GM18508 (cell line): Measurements from ENCODE around the gene OR8I2.
"Not testable (repeated sequence)": the region's sequence is repeated elsewhere in the genome, so short reads cannot be mapped to it uniquely, and the experiment has no call there.

Experiments used
- ATAC-seq: cut with Tn5 transposase; IDR thresholded peaks from one replicate; pipeline ENCODE4 v1.9.1; 2021; ENCODE audit warnings: moderate number of reproducible peaks; ENCODE audit not compliant: insufficient read depth, unreplicated experiment

Gene OR8I2

DNA sequence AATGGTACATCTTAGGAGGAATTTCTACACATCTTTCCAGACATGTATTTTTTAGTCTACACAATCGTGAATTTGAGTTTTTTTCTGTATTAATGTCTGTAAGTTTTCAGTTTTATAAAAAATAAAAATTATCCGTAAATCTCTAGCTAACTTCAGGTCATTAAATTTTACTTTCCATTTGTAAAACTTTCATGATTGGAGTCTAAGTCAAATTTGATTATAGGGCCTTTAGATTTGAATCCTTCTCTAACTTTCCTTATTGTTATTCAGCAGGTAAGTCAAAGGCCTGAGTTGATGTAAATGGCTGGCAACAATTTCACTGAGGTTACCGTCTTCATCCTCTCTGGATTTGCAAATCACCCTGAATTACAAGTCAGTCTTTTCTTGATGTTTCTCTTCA lies at the start of gene OR8I2:
OR8I2 (plus strand) TSS at position 301 of the 400 bp plus-strand sequence; CDS start at position 301, 0 bp downstream.
- no peak for ATAC-seq

- ATAC-seq: no peak
Observed at GRCh38 chr11:56045538-56045937, 47.6 kb upstream of the OR8I2 start.

GRCh38 chr11:56048480-56048879 lies 44.6 kb upstream of the OR8I2 start:
- ATAC-seq: no peak

DNA sequence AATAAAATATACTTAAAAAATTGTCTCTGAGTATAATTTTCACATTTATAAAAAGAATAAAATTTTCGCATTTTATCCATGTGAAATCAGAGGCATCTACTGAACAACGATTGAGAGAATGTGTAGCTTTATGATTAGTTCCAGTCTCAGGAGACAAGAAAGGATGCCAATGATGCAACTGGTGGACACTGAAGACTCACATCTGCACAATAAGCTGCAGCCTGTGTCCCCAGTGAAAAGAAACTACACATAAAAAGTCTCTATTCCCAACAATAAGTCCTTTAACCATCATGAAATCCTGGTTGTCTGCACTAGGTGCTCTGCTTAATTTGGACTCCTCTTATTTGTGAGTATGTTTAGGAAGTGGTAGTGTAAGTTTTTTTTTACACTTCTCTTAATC lies 43.6 kb upstream of the OR8I2 start:
- no peak for ATAC-seq

- not testable (repeated sequence) for ATAC-seq
Observed at GRCh38 chr11:56056366-56056765, 36.7 kb upstream of the OR8I2 start.

- not testable (repeated sequence) for ATAC-seq
Observed at GRCh38 chr11:56057661-56058237, 35.4 kb upstream of the OR8I2 start.

DNA sequence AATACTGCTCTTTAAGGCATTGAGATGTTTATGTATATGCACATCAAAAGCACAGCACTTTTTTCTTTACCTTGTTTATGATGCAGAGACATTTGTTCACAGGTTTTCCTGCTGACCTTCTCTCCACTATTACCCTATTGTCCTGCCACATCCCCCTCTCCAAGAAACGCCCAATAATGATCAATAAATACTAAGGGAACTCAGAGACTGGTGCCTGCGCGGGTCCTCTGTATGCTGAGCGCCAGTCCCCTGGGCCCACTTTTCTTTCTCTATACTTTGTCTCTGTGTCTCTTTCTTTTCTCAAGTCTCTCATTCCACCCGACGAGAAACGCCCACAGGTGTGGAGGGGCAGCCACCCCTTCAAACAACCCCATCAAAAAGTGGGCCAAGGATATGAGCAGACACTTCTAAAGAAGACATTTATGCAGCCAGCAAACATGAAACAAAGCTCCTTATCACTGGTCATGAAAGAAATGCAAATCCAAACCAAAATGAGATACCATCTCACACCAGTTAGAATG lies 34.8 kb upstream of the OR8I2 start:
- ATAC-seq: not testable (repeated sequence)

DNA sequence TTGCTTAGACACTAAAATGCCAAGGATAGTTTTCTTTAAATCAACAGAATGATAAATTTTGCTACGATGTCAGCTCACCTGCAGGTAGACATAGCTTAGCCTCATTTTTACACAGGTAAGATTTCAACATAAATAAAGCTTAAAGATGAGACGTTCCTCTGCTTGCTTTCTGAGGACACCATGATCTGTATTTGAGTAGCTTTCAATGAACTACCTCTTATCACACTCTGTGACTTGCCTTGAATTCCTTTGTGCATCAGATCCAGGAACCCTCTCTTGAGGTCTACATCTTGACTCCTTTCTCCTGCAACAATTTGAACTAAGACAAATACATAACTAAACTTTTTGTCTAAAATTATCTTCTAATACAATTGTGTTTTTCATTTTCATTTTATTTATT lies 26.1 kb upstream of the OR8I2 start:
- ATAC-seq: no peak

GRCh38 chr11:56089697-56090096 lies 3.4 kb upstream of the OR8I2 start:
- ATAC-seq: no peak

- ATAC-seq: no peak
Observed at GRCh38 chr11:56103210-56103737, 10.2 kb downstream of the OR8I2 start, which contains the start of gene OR8H2. OR8H2 (plus strand) TSS chr11:56103687; CDS start chr11:56105043, 1,356 bp downstream.

GRCh38 chr11:56122073-56122472 lies 29.0 kb downstream of the OR8I2 start, which contains the start of gene OR8H3:
OR8H3 (plus strand) TSS chr11:56122373; CDS start chr11:56122373, 0 bp downstream.
- no peak for ATAC-seq

DNA sequence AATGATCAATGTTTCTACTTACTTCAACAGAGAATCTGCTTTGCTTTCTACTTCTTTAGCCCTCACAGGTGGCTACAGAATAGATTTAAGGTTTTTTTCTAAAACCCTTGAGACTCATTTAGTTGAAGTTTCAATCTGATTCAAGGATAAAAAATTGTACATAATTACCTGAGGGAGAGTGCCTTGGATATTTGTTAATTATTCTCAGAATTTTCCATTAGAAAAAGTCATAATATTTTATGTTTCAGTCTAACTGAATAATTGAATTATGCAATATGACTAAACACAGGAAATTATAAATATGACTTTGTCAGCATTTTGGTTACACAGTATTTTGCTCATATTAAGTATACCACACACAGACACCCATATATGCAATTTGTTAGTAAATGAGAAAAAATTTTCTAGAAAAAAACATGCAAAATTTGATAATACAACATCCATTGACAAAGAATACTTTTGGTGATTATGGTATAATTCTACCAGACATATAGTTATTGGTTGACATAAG lies 47.1 kb downstream of the OR8I2 start, which contains the start of gene OR8J3:
OR8J3 (minus strand) TSS at position 51 of the 511 bp plus-strand sequence. CDS start 2,483 bp downstream, outside the sequence.
- no peak for ATAC-seq

DNA sequence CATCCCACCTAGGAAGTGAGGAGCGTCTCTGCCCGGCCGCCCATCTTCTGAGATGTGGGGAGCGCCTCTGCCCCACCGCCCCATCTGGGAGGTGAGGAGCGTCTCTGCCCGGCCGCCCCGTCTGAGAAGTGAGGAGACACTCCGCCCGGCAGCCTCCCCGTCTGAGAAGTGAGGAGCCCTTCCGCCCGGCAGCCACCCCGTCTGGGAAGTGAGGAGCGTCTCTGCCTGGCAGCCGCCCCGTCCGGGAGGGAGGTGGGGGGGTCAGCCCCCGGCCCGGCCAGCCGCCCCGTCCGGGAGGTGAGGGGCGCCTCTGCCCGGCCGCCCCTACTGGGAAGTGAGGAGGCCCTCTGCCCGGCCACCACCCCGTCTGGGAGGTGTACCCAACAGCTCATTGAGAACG lies 50.6 kb downstream of the OR8I2 start:
- not testable (repeated sequence) for ATAC-seq
